Measurements from ENCODE around the gene MCUB.

- no peak for TF ChIP-seq POLR2A (IDR thresholded peaks at IDR 0.05)
- no peak for TF ChIP-seq CTCF (IDR thresholded peaks at IDR 0.05)
Measured at GRCh38 chr4:109708435-109708834, 148.4 kb downstream of the MCUB start.

Data from testis (tissue), 2 donors.